ENCODE measurements around the gene LIFR. TPM values are rescaled to one million over a fixed set of nuclear protein-coding genes. Genes with fewer than 3 reads are reported as not detected.

Gene LIFR
- total RNA-seq, 1 experiment from 2014 or later, result 22.0 TPM

GRCh38 chr5:38575476-38575875, 19.0 kb upstream of the LIFR start:
- Histone ChIP-seq H3K36me3 (ENCODE audit: low read depth) (no peaks in the 10 kb centered on the region), H2AFZ (no peak overlapping the region), H3K9me3 (ENCODE audit: insufficient read depth, low read depth) (no peaks in the 10 kb centered on the region), H3K4me3 (no peak overlapping the region), H3K27me3 (ENCODE audit: insufficient read depth, low read depth) (no peaks in the 10 kb centered on the region), H3K4me1 (replicated peaks; ENCODE audit: insufficient read depth) (no peaks in the 10 kb centered on the region), H3K9me2 (ENCODE audit: insufficient read depth) (no peaks in the 10 kb centered on the region), H3K27ac (no peak overlapping the region), H4K20me1 (ENCODE audit: insufficient read depth) (no peaks in the 10 kb centered on the region), H3K4me2 (no peak overlapping the region), H3K79me2 (ENCODE audit: low read depth) (no peaks in the 10 kb centered on the region), H3F3A (ENCODE audit: insufficient read depth, low read depth) (no peaks in the 10 kb centered on the region)
- no TSS peak for BruUV-seq (replicated peaks)
- intact Hi-C loops (cut with micrococcal nuclease; ENCODE audit: unreplicated experiment), result no loop called here
- POLR2A ChIA-PET (ENCODE audit: unreplicated experiment), result no interaction called here
- CTCF ChIA-PET, result interaction anchor here (0.5 kb wide), 1 partner anchor 12 kb away, joined by 5 read pairs; no protein-coding TSS in a partner anchor
- no peak for DNase-seq
- no peak for TF ChIP-seq EZH2 (IDR thresholded peaks at IDR 0.05; ENCODE audit: low read depth)
- TF ChIP-seq CTCF (conservative IDR thresholded peaks at IDR 0.05), result no peak

DNA sequence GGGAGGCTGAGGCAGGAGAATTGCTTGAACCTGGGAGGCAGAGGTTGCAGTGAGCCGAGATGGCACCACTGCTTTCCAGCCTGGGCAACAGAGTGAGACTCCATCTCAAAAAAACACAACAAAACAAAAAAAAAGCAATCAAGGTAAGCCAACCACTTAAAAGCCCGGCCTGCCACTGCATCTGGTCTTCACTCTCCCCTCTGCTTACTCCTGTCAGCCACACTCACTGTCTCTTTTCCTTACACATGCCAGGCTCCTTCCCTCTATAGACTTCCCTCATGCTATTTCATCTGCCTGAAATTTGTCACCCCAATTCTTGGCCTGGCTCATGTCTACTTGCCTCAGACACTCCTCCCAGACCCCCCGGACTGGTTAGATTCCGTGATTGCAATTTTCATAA, 17.6 kb upstream of the LIFR start:
- CTCF ChIA-PET, result no interaction called here

GRCh38 chr5:38573521-38573920, 17.1 kb upstream of the LIFR start:
- Histone ChIP-seq H3K36me3 (ENCODE audit: low read depth) (no peaks in the 10 kb centered on the region), H3K4me1 (replicated peaks; ENCODE audit: insufficient read depth) (no peaks in the 10 kb centered on the region), H4K20me1 (ENCODE audit: insufficient read depth) (no peaks in the 10 kb centered on the region), H3F3A (ENCODE audit: insufficient read depth, low read depth) (no peaks in the 10 kb centered on the region), H3K4me3 (no peak overlapping the region), H3K27ac (no peak overlapping the region), H3K9me3 (ENCODE audit: insufficient read depth, low read depth) (no peaks in the 10 kb centered on the region), H3K9me2 (ENCODE audit: insufficient read depth) (no peaks in the 10 kb centered on the region), H3K27me3 (ENCODE audit: insufficient read depth, low read depth) (no peaks in the 10 kb centered on the region), H2AFZ (no peak overlapping the region), H3K79me2 (ENCODE audit: low read depth) (no peaks in the 10 kb centered on the region), H3K4me2 (no peak overlapping the region)
- BruUV-seq (replicated peaks), result no TSS peak
- ChIA-PET CTCF (no interaction called here), POLR2A (ENCODE audit: unreplicated experiment) (no interaction called here)
- intact Hi-C loops (cut with micrococcal nuclease; ENCODE audit: unreplicated experiment), result no loop called here
- no peak for TF ChIP-seq CTCF (conservative IDR thresholded peaks at IDR 0.05)
- no peak for TF ChIP-seq EZH2 (IDR thresholded peaks at IDR 0.05; ENCODE audit: low read depth)
- DNase-seq, result no peak

More for the DNA sequence above, 17.6 kb upstream of the LIFR start:
- Histone ChIP-seq H3K9me3 (ENCODE audit: insufficient read depth, low read depth) (no peaks in the 10 kb centered on the region), H3K4me2 (no peak overlapping the region), H2AFZ (no peak overlapping the region), H3K36me3 (ENCODE audit: low read depth) (no peaks in the 10 kb centered on the region), H3K27ac (no peak overlapping the region), H3K27me3 (ENCODE audit: insufficient read depth, low read depth) (no peaks in the 10 kb centered on the region), H3F3A (ENCODE audit: insufficient read depth, low read depth) (no peaks in the 10 kb centered on the region), H3K4me1 (replicated peaks; ENCODE audit: insufficient read depth) (no peaks in the 10 kb centered on the region), H3K9me2 (ENCODE audit: insufficient read depth) (no peaks in the 10 kb centered on the region), H3K79me2 (ENCODE audit: low read depth) (no peaks in the 10 kb centered on the region), H3K4me3 (no peak overlapping the region), H4K20me1 (ENCODE audit: insufficient read depth) (no peaks in the 10 kb centered on the region)
- no peak for DNase-seq
- no TSS peak for BruUV-seq (replicated peaks)
- intact Hi-C loops (cut with micrococcal nuclease; ENCODE audit: unreplicated experiment), result no loop called here
- POLR2A ChIA-PET (ENCODE audit: unreplicated experiment), result no interaction called here
- no peak for TF ChIP-seq EZH2 (IDR thresholded peaks at IDR 0.05; ENCODE audit: low read depth)
- no peak for TF ChIP-seq CTCF (conservative IDR thresholded peaks at IDR 0.05)

Data from PC-9 (cell line).